GM21360 (cell line): ENCODE measurements around the gene RFFL.
"Not testable (repeated sequence)": the region's sequence is repeated elsewhere in the genome, so short reads cannot be mapped to it uniquely, and the experiment has no call there.

Experiments
- ATAC-seq: cut with Tn5 transposase; IDR thresholded peaks from one replicate; pipeline ENCODE4 v1.9.1; 2021; ENCODE audit warnings: mild to moderate bottlenecking, moderate library complexity; ENCODE audit not compliant: unreplicated experiment

RFFL gene

GRCh38 chr17:35063514-35064223 is at the start of gene RFFL:
Gene RFFL (minus strand): TSS chr17:35063707. CDS start chr17:35026553, 37,154 bp downstream.
- ATAC-seq, result peak; percentile 86

- not testable (repeated sequence) for ATAC-seq
Measured at GRCh38 chr17:35110791-35111190, 47.3 kb upstream of the RFFL start.

GRCh38 chr17:35104844-35105450 is 41.4 kb upstream of the RFFL start:
- ATAC-seq, result no peak

- ATAC-seq, result no peak
Measured at GRCh38 chr17:35103271-35103670, 39.8 kb upstream of the RFFL start.

- no peak for ATAC-seq
Measured at GRCh38 chr17:35101725-35102124, 38.2 kb upstream of the RFFL start.

GRCh38 chr17:35101036-35101435 is 37.5 kb upstream of the RFFL start:
- no peak for ATAC-seq

- no peak for ATAC-seq
Measured at GRCh38 chr17:35099908-35100307, 36.4 kb upstream of the RFFL start.

- no peak for ATAC-seq
Measured at GRCh38 chr17:35097776-35098175, 34.3 kb upstream of the RFFL start.

- ATAC-seq, result no peak
Measured at GRCh38 chr17:35095741-35096140, 32.2 kb upstream of the RFFL start.

GRCh38 chr17:35094902-35095301 is 31.4 kb upstream of the RFFL start:
- ATAC-seq, result no peak

- ATAC-seq, result not testable (repeated sequence)
Measured at GRCh38 chr17:35090707-35091106, 27.2 kb upstream of the RFFL start.

- ATAC-seq, result no peak
Measured at GRCh38 chr17:35089586-35090296, 26.2 kb upstream of the RFFL start.

- ATAC-seq, result peak; percentile 65
Measured at GRCh38 chr17:35088881-35089585, 25.5 kb upstream of the RFFL start.

- no peak for ATAC-seq
Measured at GRCh38 chr17:35088356-35088880, 24.9 kb upstream of the RFFL start.

GRCh38 chr17:35087731-35088355 is 24.3 kb upstream of the RFFL start:
- ATAC-seq, result no peak

GRCh38 chr17:35086931-35087573 is 23.5 kb upstream of the RFFL start:
- ATAC-seq, result no peak

- ATAC-seq, result no peak
Measured at GRCh38 chr17:35086164-35086563, 22.7 kb upstream of the RFFL start.

GRCh38 chr17:35084987-35085386 is 21.5 kb upstream of the RFFL start:
- no peak for ATAC-seq

- ATAC-seq, result no peak
Measured at GRCh38 chr17:35083071-35083470, 19.6 kb upstream of the RFFL start.

GRCh38 chr17:35082073-35082657 is 18.7 kb upstream of the RFFL start:
- ATAC-seq, result no peak
